Kidney capillary endothelial cell (primary cell): ENCODE measurements around the gene CXCL9.
"Not testable (repeated sequence)": the region's sequence is repeated elsewhere in the genome, so short reads cannot be mapped to it uniquely, and the experiment has no call there.

Experiments used
- DNase-seq: peaks from one replicate; pipeline ENCODE4 v3.0.0-alpha.2; 2018; ENCODE audit warnings: low spot score

Gene CXCL9

DNA sequence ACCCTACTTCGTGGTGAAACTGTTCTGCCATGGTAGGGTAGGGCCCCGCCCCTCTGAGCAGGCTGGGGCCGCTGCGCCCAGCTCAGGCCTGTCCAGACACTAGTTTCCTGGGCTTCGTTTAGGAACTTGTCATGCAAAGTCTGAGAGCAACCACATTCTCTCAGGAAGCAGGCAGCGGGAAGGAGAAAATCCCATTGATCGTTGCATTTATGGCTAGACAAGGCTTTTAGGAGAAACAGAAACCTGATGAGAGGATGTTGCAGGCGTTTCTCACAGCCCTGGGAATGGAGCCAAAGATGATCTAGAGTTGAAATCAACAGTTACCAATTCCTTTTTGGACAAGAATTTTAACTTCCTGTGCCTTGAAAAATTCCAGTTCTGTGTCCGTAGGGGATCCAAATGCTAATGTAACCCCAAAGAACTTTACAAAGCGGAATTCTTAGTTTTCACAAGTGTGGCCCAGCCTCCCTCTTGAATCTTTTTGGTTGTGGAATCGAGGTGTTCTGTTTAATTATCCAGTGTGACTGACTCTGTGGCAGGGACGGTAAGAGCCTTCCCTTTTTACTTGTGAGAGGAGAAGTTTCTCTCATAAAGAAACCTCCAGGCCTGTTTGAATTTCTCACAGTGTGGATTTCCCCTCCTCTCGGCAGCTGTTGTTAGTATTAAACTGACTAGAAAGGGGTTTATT lies 4.5 kb upstream of the CXCL9 start:
- peak; percentile 66 for DNase-seq

DNA sequence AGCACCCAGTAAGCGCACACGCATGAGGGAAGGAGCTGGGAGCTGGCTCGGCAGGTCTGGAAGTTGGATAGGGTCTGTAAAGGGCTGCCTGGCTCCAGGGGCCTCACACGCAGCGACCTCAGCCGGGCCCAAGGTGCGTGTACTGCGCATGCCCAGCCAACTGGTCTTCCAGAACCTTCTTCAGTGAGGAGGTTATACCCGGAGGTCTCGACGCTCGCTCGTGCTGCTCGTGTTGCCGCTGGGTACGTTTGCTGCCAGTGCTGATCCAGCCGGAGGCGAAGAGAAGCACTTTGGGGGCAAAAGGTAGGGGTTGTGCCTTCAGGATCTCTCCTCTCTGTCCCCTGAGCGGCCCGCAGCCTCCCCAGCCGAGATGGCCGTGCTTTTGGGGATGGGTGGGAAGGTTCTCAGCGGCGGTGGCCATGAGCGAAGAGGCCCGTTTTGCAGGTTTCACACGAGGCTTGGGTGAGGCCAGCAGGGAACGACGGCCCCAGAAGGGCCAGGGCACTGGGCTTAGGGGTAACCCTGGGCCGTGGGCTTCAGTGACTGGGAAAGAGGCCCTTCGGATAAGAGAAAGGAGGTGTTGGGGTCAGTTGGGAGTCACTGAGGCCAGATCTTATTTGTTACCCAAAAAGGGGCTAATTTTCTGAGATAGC lies 3.8 kb upstream of the CXCL9 start:
- DNase-seq: no peak

DNA sequence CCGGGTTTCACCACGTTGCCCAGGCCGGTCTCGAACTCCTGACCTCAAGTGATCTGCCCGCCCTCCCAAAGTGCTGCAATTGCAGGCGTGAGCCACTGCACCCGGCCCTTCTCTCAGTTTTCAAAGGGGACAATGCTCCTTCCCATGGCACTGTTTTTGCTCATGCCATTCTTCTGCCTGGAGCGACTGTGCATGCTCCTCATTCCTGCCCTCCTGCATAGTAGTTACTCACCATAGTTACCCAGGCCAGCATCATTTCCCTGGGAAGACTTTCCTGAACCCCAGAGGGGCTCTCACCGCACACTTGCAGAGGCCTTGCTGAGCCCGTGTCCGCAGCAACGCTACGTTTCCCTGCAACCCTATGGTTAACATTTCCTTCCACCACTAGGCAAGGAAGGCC lies 3.3 kb upstream of the CXCL9 start:
- DNase-seq: no peak

DNA sequence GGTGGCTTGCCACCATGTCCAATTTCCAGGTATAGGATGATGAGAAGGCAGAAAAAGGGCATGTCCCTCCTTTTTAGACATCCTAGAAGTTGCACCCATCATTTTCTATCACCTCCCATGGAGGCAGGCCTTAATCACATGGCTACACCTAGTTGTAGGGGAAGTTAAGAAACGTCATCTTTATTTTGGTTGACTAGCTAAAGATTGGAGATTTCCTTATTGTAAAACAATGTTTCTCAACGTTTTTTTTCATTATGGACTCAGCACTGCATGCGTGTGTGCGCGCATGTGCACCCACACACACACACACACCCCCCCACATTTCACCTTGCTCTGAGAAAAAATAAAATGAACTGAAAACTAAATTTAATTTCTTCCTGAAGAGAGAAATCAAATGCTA lies 2.0 kb upstream of the CXCL9 start:
- no peak for DNase-seq

DNA sequence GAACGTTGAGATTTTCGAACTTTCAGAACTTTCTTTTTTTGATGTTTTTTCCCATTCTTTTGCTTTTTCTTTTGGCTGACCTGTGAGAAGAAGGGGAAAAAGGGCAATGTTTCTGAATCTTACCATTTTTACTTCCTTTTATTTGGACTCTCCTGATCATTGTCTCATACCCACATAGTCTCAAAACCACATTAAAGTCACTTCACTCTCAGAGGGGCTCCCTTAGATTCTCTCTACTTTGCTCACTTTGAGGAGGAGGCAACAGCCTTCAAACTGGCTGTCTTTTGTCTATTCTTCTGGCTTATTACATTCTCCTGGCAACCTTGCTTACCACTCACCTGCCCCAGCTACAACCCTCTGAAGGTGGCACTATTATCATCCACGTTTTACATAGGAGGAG lies 3.7 kb downstream of the CXCL9 start:
- DNase-seq: no peak

DNA sequence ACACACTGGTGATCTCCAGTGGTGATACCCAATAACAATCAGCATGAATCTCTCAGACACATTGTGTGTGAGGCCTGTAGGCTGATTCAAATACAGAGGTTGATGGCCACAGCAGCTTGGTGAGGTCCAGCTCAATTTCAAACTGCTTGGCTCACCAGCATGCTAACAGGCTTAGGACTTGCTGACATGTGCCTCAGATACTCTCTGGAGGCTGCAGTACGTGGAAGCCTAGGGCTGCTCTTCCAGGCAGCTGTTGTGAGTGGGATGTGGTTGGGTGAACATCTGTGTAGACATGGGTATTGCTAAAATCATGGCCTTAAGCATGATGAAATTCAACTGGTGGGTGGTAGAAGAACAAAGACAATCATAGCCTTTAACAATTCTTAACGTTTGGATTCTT lies 4.3 kb downstream of the CXCL9 start:
- DNase-seq: no peak

DNA sequence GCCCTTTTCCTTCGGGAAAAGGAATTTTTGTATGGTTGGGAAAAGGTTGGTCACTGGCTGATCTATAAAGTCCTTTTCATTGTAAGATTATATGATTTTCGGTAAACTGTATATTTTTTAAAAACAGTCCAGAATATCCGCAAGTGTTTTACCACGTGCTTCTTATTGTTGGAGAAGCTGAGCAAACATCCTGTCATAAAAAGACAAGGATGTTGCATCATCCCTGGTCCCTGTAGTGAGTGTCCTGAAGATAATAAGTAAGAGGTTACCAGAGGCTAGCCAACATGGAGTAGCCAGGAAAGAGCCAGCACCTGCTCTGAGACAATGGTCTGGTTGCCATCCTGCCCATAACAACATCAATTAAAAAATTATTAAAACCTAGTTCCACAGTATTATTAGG lies 5.1 kb downstream of the CXCL9 start:
- DNase-seq: peak; percentile 70

DNA sequence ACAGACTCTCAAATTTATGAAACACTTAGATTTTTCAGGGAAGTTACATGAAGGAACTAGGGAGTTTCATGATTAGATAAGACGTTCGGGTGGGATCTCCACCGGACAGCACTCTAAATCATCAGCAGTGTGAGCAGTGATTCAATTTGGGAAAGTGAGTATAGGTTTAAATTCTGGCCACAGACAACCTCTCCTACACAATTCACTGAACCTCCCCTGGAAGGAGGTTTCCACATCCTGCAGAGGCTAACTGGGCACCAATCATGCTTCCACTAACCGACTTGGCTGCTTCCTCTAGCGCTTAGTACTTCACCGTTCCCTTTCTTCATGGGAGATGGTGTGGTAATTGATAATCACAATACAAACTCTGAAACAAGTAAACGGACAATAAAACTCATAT lies 5.6 kb downstream of the CXCL9 start:
- no peak for DNase-seq

DNA sequence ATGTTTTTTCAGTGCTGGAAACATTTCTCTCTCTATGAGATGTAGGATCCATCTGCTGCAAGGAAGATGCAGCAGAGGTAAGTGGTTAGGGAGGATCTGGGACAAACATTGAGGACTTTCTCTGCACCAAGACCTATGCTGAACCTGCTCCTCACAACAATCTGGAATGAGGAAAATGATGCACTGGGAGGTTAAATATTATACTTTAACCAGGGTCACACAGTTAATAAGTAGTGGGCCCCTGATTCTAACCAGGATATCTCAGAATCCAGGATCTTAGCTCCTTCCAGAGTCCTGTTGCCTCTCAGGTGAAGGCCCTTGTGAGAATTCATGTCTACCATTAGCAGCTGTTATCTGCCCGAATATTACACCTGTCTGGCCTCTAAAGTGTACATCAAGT lies 7.0 kb downstream of the CXCL9 start:
- DNase-seq: no peak

DNA sequence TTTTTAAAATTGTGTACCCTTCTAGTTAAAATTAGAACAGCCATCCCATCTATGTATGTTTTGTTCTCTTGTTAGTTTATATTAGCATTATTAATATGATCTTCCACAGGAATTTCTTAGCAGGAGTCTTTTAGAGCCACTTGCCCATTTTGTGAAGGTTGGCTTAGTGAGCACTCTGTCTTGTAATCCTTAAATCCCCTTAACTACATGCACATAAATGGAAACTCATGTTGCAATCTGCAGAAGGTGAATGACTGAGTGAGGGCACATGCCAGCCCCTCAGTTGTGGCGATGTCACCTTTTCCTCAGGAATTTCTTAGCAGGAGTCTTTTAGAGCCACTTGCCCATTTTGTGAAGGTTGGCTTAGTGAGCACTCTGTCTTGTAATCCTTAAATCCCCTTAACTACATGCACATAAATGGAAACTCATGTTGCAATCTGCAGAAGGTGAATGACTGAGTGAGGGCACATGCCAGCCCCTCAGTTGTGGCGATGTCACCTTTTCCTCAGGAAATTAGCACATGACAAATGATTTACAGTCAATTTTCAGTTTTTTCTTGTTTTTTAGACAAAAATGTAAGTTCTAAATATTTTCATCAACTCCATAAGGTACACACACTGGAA lies 8.7 kb downstream of the CXCL9 start:
- not testable (repeated sequence) for DNase-seq

DNA sequence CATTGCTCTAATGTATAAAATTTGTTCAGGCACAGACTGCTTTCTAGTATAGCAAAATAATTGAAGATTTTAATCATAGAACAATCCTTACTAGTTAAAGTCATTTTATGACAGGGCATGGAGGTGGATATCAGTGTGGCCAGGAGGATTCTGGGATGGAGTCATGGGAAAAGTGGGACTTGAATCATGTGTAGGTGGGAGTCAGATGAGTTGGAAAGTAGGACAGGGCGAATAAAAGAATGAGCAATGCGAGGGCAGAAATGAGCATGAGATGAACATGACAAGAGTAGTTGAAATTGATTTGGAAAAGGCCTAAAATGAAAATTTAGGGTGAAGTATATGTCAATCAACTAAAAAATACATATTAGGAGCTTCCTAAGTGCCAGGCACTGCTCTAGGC lies 9.4 kb downstream of the CXCL9 start:
- DNase-seq: no peak

DNA sequence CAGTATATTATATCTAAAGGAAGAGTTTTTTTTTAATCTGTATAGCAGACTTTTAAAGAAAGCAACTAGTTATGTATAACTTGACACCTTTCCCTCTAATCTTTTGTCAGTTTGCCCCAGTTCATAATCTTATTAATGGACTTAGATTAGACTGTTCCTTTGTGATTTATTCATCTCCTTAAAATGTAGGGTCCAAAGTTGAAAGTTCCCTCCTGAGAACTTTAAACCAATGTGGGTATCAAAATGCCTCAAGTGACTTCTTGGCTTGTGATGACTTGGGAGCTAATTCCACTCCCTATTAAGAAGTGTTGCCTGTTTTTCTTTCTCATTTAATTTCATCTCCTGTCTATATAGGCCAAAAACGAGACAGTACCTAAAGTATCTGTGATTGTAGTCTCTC lies 10.2 kb downstream of the CXCL9 start:
- no peak for DNase-seq

DNA sequence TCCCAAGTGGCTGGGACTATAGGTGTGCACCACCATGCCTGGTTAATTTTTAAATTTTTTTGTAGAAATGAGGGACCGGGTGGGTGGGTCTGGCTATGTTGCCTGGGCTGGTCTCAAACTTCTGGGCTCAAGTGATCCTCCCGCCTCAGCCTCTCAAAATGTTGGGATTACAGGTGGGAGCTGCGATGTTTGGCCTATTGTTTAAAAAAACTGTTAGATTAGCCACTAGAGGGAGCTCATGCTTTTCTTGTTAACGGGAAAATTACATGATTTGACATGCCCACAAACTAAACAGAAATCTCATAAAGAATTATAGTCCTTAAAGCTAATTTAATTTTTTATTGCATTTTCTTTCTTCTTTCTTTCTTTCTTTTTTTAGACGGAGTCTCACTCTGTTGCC lies 11.6 kb downstream of the CXCL9 start:
- peak; percentile 74 for DNase-seq

DNA sequence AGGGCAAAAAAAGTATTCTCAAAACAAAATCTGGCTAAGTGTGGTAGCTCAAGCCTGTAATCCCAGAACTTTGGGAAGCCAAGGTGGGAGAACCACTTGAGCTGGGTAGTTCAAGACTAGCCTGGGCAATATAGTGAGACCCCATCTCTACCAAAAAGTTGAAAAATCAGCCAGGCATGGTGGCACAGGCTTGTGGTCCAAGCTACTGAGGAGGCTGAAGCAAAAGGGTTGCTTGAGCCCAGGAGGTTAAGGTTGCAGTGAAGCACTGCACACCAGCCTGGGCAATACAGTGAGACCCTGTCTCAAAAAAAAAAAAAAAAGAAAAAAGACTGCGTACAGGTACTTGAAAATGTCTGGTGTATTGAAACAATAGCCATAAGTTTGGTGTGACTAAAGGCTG lies 14.8 kb downstream of the CXCL9 start:
- DNase-seq: no peak

DNA sequence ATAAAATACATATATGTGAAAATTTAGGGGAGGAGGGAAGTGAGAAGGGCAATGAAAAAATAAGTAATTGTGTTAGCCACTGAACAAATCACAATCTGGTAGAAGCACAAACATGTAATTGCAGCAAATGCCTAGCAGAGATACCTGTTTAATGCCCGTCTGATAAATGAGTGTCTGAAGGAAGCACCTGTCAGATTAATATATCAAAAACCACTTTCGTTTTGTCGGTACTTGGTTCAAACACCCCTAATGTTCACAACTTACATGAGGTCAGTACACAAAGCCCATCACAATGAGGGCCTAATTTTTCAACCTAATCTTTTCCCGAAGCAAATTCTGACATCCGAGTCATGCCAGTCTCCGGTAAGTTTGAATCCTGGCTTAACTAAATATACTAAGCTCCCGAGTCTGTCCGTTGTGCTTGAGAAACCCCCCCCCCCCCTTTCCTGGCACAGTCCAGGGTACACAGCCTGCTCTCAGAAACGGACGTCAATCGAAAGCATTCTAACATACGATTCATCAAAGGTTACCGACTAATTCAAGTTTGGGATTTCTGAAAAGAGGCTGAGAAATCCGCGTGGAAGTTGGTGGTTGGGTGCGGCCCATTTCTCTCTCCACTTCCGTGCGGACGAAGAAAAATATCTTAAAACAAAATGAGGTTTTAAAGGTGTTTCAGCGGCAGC lies 17.3 kb downstream of the CXCL9 start:
- no peak for DNase-seq

DNA sequence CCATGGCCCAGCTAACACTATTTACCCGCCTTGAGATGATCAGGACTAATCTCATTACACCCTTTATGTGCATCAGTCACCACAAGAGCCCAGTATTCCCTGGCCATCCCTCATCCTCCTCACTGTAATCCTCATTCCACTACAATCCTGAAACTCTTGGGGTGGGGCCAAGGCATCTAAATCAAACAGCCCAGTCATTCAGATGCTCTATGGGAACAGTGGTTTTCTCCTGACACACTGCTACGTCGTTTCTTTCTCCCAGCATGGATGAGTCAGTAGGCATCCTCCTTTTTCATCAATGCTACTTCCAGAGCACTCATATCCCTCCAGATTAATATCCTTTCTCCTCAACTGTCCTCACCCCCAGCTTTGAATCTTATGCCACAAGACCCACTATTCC lies 22.2 kb downstream of the CXCL9 start:
- no peak for DNase-seq

DNA sequence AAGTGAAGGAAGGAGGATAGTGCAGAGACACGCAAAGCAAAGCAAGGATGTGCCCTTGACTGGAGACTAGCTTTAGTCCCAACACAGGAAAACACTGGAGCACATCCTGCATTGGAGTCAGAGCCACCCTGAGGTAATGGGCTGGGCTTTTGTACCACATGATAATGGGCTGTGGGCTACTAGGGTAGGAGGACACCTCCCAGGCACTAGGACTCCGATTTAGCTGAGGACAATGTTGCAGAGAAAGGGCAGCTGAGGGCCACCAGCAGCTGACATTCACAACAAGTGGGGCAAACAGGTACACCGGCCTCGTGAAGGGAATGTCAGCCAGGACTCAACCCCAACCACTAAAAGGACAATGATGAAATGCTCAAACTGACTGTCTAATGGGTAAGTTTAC lies 26.7 kb downstream of the CXCL9 start:
- DNase-seq: no peak

DNA sequence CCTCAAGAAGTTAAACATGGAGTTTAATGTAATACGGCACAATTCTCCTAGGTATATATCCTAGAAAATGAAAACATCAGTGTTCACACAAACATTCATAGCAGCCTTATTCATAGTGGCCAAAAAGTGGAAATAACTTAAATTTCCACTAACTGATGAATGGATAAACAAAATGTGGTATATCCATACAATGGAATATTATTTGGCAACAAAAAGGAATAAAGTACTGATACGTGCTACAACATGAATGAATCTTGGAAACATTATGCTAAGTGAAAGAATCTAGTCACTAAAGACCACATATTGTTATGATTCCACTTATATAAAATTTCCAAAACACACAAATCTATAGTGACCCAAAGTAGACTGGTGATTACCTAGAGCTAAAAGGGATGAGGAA lies 31.1 kb downstream of the CXCL9 start:
- DNase-seq: no peak

DNA sequence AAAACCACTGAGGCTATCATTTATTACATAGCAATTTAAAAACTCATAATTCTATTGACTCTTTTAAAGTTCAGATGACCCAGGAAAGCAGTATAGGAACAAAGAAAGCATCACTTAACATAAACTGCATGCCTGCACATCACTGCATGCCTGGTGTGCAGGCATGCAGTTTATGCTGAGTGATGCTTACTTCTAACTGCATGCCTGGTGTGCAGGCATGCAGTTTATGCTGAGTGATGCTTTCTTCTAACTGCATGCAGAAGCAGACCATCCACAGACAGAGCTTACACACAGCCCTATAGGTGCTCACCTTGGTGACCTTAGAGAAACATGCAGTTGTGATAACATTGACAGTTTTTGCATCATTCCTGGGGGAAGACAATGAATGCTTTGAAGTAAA lies 33.5 kb downstream of the CXCL9 start:
- no peak for DNase-seq

DNA sequence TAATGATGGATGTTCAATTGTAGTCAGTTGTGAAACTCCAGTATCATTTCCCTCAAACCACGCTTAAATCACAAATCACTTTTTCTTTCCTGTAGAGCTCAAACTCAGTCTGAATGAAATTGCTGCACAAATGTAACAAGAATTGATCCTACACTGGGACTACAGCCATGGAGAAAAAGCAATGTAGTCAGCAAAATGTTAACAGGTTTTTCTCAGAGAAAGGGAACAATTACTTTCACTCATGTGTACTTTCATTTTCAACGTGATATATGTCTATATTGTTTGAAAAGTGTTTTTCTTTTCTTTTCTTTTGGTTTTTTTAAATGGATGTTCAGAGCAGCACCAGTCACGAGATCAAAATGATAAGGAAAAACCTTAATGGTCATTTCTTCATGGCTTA lies 39.2 kb downstream of the CXCL9 start:
- DNase-seq: no peak

DNA sequence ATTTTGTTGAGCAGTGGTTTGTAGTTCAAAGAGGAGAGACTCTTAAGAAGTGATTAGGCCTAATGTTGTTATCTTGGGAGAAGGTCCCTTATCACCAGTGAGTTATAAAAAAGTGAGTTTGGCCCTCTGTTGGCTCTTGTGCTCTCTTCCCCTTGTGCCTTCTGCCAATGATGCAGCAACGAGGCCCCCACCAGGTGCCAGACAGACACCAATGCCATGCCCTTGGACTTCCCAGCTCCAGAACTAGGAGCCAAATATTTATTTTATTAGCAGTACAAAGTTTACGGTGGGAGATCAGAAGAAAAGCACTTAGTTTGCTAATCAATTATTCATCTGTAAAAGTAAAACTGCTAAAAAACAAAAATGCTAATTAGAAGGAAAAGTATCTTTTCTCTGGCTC lies 43.8 kb downstream of the CXCL9 start:
- DNase-seq: no peak

DNA sequence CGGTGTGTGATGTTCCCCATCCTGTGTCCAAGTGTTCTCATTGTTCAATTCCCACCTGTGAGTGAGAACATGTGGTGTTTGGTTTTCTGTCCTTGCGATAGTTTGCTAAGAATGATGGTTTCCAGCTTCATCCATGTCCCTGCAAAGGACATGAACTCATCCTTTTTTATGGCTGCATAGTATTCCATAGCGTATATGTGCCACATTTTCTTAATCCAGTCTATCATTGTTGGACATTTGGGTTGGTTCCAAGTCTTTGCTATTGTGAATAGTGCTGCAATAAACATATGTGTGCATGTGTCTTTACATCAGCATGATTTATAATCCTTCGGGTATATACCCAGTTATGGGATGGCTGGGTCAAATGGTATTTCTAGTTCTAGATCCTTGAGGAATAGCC lies 45.2 kb downstream of the CXCL9 start:
- DNase-seq: not testable (repeated sequence)

DNA sequence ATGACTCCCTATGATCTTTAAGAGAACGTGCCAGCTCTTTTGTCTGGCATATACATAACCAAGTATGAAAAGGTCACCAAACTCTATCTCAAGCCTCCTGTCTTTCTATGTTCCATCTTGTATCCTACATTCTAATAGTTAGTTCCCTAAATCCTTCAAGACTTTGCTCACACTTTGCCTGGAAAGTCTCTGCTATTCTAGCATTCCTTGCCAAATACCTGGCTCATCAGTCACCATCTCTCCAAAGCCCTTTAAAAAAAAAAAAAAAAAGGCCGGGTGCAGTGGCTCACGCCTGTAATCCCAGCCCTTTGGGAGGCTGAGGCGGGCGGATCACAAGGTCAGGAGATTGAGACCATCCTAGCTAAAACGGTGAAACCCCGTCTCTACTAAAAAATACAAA lies 48.8 kb downstream of the CXCL9 start:
- DNase-seq: not testable (repeated sequence)
